SK-N-SH (cell line): ENCODE data around the gene GPN2. TPM values are rescaled to one million over a fixed set of nuclear protein-coding genes. Genes with fewer than 3 reads are reported as not detected.

Experiments used
- CTCF ChIA-PET: fragments of 300-600, 350-600 bp; formaldehyde crosslinking; extraction: SDS; loops from one replicate; lab custom pipeline; 2021; lab: Yijun Ruan, JAX
- POLR2A ChIA-PET: fragments of 350-600 bp; sonication (Branson Sonifier 250); formaldehyde crosslinking; extraction: SDS; loops from one replicate; lab custom pipeline; 2020; ENCODE audit warnings: antibody characterized with exemption, inconsistent platforms; lab: Yijun Ruan, JAX
- DNase-seq: peaks from one replicate; pipeline ENCODE4 v3.0.0; 2012
- H2AFZ ChIP-seq: fragments of 200-600 bp; sonication (generic); 2 replicates; pipeline ENCODE4 v1.8.1; 2016; ENCODE audit warnings: antibody characterized with exemption, mild to moderate bottlenecking, low read depth
- H3F3A ChIP-seq: fragments of 200-600 bp; sonication (generic); replicated peaks from 2 replicates; pipeline ENCODE3; 2016; ENCODE audit warnings: antibody characterized with exemption, mild to moderate bottlenecking; ENCODE audit not compliant: insufficient read depth
- H3K27ac ChIP-seq, 2 experiments: fragments of 200-500 bp in 1 of 2; fragments of 200-600 bp in 1 of 2; sonication (Bioruptor generic) in 1 of 2; sonication (generic), shearing (Covaris generic) in 1 of 2; 2 replicates each; pipeline versions ENCODE4 v1.5.1 to v1.6.1; 2014 to 2016; ENCODE audit warnings: low read depth in 2 of 2, inconsistent platforms in 1 of 2, low read length in 1 of 2, mild to moderate bottlenecking in 1 of 2, mixed read lengths in 1 of 2
- H3K27me3 ChIP-seq: fragments of 200-600 bp; sonication (generic), shearing (Covaris generic); 2 replicates; pipeline ENCODE4 v1.6.1; 2016; ENCODE audit warnings: mixed run types; ENCODE audit not compliant: insufficient read depth
- H3K36me3 ChIP-seq, 2 experiments: fragments of 200-500 bp in 1 of 2; fragments of 200-600 bp in 1 of 2; sonication (Bioruptor generic) in 1 of 2; sonication (generic) in 1 of 2; replicated peaks in 1 of 2; 2 replicates each; pipeline versions ENCODE3 to v1.5.1; 2014 to 2016; ENCODE audit warnings: low read length in 1 of 2, mild to moderate bottlenecking in 1 of 2; ENCODE audit not compliant: insufficient read depth in 2 of 2, control insufficient read depth in 1 of 2
- H3K4me1 ChIP-seq, 2 experiments: fragments of 200-500 bp in 1 of 2; fragments of 200-600 bp in 1 of 2; sonication (Bioruptor generic) in 1 of 2; sonication (generic), shearing (Covaris generic) in 1 of 2; 2 replicates each; pipeline versions ENCODE4 v1.5.1 to v1.6.1; 2014 to 2016; ENCODE audit warnings: low read depth in 1 of 2, low read length in 1 of 2, mixed run types in 1 of 2; ENCODE audit not compliant: insufficient read depth in 2 of 2, control insufficient read depth in 1 of 2
- H3K4me2 ChIP-seq: fragments of 200-600 bp; sonication (generic), shearing (Covaris generic); 2 replicates; pipeline ENCODE4 v1.6.1; 2017; ENCODE audit warnings: mixed run types
- H3K4me3 ChIP-seq, 2 experiments: fragments of 200-500 bp in 1 of 2; fragments of 200-600 bp in 1 of 2; sonication (Bioruptor generic) in 1 of 2; sonication (generic), shearing (Covaris generic) in 1 of 2; 2 replicates each; pipeline versions ENCODE4 v1.5.1 to v1.8.1; 2014 to 2016; ENCODE audit warnings: low read depth in 2 of 2, inconsistent platforms in 1 of 2, low read length in 1 of 2, mild to moderate bottlenecking in 1 of 2, mixed read lengths in 1 of 2, moderate library complexity in 1 of 2
- H3K79me2 ChIP-seq: fragments of 200-600 bp; sonication (generic); 2 replicates; pipeline ENCODE4 v1.8.1; 2017; ENCODE audit warnings: mild to moderate bottlenecking; ENCODE audit not compliant: insufficient read depth
- H3K9ac ChIP-seq: fragments of 200-600 bp; sonication (generic); 2 replicates; pipeline ENCODE4 v1.6.1; 2017; ENCODE audit warnings: mixed run types
- H3K9me2 ChIP-seq: fragments of 200-600 bp; sonication (generic); 2 replicates; pipeline ENCODE4 v1.6.1; 2017; ENCODE audit warnings: mixed run types
- H3K9me3 ChIP-seq: fragments of 200-600 bp; sonication (generic); 2 replicates; pipeline ENCODE4 v1.6.1; 2017; ENCODE audit warnings: mixed run types, mild to moderate bottlenecking, moderate library complexity
- H4K20me1 ChIP-seq: fragments of 200-600 bp; sonication (generic); 2 replicates; pipeline ENCODE4 v1.6.1; 2017; ENCODE audit warnings: mild to moderate bottlenecking, mixed run types; ENCODE audit not compliant: insufficient read depth
- CHD2 ChIP-seq: fragments of 150-350 bp; IDR thresholded peaks from 2 replicates; pipeline ENCODE4 v1.6.1; 2018; ENCODE audit warnings: low read length; ENCODE audit not compliant: partially characterized antibody
- ELF1 ChIP-seq: IDR thresholded peaks from 2 replicates; pipeline ENCODE4 v1.4.0; 2012
- EP300 ChIP-seq, 2 experiments: IDR thresholded peaks; 2 replicates each; pipeline versions ENCODE4 v1.4.0 to v1.6.1; 2012; ENCODE audit warnings: borderline replicate concordance in 1 of 2, low read depth in 1 of 2, low read length in 1 of 2
- FOSL2 ChIP-seq: IDR thresholded peaks from 2 replicates; pipeline ENCODE4 v1.4.0; 2012; ENCODE audit warnings: low read depth, mild to moderate bottlenecking, moderate library complexity, borderline replicate concordance
- FOXM1 ChIP-seq: IDR thresholded peaks from 2 replicates; pipeline ENCODE4 v1.4.0; 2012; ENCODE audit warnings: low read depth, mild to moderate bottlenecking
- GABPA ChIP-seq: IDR thresholded peaks from 2 replicates; pipeline ENCODE4 v1.4.0; 2012; ENCODE audit warnings: low read depth, mild to moderate bottlenecking
- GATA2 ChIP-seq: sonication (generic); formaldehyde crosslinking; IDR thresholded peaks from 2 replicates; pipeline ENCODE4 v1.5.0; 2020; ENCODE audit warnings: mild to moderate bottlenecking, missing genetic modification reagents
- JUND ChIP-seq: IDR thresholded peaks from 2 replicates; pipeline ENCODE4 v1.4.0; 2012
- MAX ChIP-seq: IDR thresholded peaks from 2 replicates; pipeline ENCODE4 v1.4.0; 2012; ENCODE audit warnings: low read depth
- MEF2A ChIP-seq: IDR thresholded peaks from 2 replicates; pipeline ENCODE4 v1.4.0; 2012; ENCODE audit warnings: low read depth, borderline replicate concordance
- MXI1 ChIP-seq: IDR thresholded peaks from 2 replicates; pipeline ENCODE4 v1.6.1; 2012; ENCODE audit warnings: mild to moderate bottlenecking, low read depth, low read length, improper control_type of control experiment
- NFIC ChIP-seq: IDR thresholded peaks from 2 replicates; pipeline ENCODE4 v1.4.0; 2012; ENCODE audit warnings: borderline replicate concordance
- NRF1 ChIP-seq: IDR thresholded peaks from 2 replicates; pipeline ENCODE4 v1.6.1; 2012; ENCODE audit warnings: low read depth, mild to moderate bottlenecking, low read length
- PBX3 ChIP-seq: IDR thresholded peaks from 2 replicates; pipeline ENCODE4; 2012
- POLR2AphosphoS5 ChIP-seq: IDR thresholded peaks from 2 replicates; pipeline ENCODE4 v1.6.1; 2012; ENCODE audit warnings: low read depth, low read length
- RAD21 ChIP-seq: IDR thresholded peaks from 2 replicates; pipeline ENCODE4 v1.6.1; 2012; ENCODE audit warnings: mild to moderate bottlenecking, low read length
- SMC3 ChIP-seq: IDR thresholded peaks from 2 replicates; pipeline ENCODE4 v1.6.1; 2012; ENCODE audit warnings: low read depth, low read length, improper control_type of control experiment
- TAF1 ChIP-seq: IDR thresholded peaks from 2 replicates; pipeline ENCODE4 v1.6.1; 2012; ENCODE audit warnings: low read depth, mild to moderate bottlenecking, low read length, moderate library complexity, borderline replicate concordance
- TCF12 ChIP-seq: IDR thresholded peaks from 2 replicates; pipeline ENCODE4 v1.4.0; 2012
- USF2 ChIP-seq: fragments of 150-350 bp; IDR thresholded peaks from 2 replicates; pipeline ENCODE4 v1.6.1; 2017; ENCODE audit warnings: antibody characterized with exemption, low read length, low read depth, borderline replicate concordance
- WGBS: methylation state at CpG from one replicate; pipeline ENCODE4 v1.1.6; 2017; ENCODE audit warnings: low lambda C conversion rate; 5-methylcytosine and 5-hydroxymethylcytosine counted together
- polyA plus RNA-seq, 3 experiments: library from polyadenylated mRNA; depleted of rRNA; stranded (reverse); fragments of >200 nt; gene quantifications; 2 replicates each; pipeline ENCODE4 v1.2.3, GENCODE V29; 2012
- TF ChIP-seq, protein P1 (sequence below): IDR thresholded peaks from 2 replicates; pipeline ENCODE4 v1.4.0; 2012; ENCODE audit warnings: low read depth, borderline replicate concordance
- TF ChIP-seq, protein P2 (sequence below): IDR thresholded peaks from 2 replicates; pipeline ENCODE4 v1.6.1; 2012; ENCODE audit warnings: mild to moderate bottlenecking, low read depth, low read length, moderate library complexity
- TF ChIP-seq, protein P3 (sequence below): fragments of 150-350 bp; IDR thresholded peaks from 2 replicates; pipeline ENCODE4 v1.6.1; 2016; ENCODE audit warnings: mild to moderate bottlenecking, low read depth, low read length

GPN2 gene
- 20.6 and 24.0 TPM in 2 replicates for polyA plus RNA-seq (2012; rRNA removed)
- polyA plus RNA-seq (2012; cell fraction: cytosol; rRNA removed), result 12.4 and 12.8 TPM in 2 replicates
- polyA plus RNA-seq (2012; cell fraction: nucleus; rRNA removed), result 52.1 and 56.1 TPM in 2 replicates

DNA sequence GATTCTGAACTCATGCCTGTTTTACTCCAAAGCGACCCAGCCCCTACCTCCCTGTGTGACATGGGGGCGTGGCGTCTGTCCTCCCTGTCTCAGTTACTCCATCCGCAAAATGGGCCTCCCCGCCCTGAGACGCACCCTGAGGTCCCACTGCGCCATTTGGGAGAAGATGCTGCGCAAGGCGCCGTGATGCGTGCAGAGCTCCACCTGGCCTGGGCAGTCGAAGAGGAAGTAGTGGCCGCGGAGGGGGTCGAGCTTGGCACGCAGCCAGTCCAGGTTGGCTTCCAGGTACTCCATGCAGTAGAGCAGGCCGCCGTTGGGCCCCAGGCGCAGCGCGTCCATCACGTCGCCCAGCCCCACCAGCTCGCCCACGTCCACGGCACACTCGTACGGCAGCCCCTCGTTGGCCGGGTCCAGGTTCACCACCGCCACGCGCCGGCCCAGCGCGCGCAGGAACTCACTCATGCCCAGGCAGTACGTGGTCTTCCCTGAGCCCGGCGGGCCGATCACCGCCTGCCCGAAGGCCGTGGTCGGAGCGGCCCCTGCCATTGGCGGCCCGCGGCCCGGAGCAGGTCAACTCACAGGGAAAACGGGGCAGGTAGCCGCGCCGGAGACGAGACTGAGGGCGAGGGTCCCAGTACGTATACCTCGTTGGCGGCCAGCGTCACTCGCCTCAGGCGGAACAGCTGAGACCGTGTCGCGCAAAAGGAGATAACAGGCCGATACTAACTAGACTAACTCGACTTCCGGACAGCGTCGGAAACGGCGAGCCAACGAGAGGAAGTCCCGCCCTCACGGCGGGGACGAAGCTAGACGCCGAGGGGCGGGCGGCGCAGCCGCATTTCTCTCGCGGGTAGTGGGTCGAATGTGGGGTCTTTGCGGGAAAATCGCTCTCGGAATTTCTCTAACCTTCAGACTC lies at the start of gene GPN2:
TSS of gene GPN2 (minus strand) at position 733 of the 916 bp plus-strand sequence. CDS start at position 546, 187 bp downstream.
- H3K4me3 ChIP-seq, result peak within 1 kb of the TSS; percentile 87 to 95
- TF ChIP-seq FOXM1 (no peak), MXI1 (peak; percentile 68), NFIC (no peak), POLR2AphosphoS5 (peak; percentile 95), TAF1 (peak; percentile 80), ELF1 (peak; percentile 77), EP300 (IDR thresholded peaks at IDR 0.05; ENCODE audit: borderline replicate concordance in 1 of 2, low read depth in 1 of 2, low read length in 1 of 2) (no peak), NRF1 (peak; percentile 62), SMC3 (no peak), JUND (no peak), RAD21 (no peak), TCF12 (no peak), GABPA (peak; percentile 93), CHD2 (peak; percentile 79), GATA2 (CRISPR knock-in tag) (peak; percentile 86), USF2 (no peak), MAX (peak; percentile 55; the same call in 1 of the 2 replicates), MEF2A (no peak), PBX3 (peak; percentile 41; the same call in 1 of the 2 replicates), FOSL2 (no peak)
- TF ChIP-seq, protein P1, sequence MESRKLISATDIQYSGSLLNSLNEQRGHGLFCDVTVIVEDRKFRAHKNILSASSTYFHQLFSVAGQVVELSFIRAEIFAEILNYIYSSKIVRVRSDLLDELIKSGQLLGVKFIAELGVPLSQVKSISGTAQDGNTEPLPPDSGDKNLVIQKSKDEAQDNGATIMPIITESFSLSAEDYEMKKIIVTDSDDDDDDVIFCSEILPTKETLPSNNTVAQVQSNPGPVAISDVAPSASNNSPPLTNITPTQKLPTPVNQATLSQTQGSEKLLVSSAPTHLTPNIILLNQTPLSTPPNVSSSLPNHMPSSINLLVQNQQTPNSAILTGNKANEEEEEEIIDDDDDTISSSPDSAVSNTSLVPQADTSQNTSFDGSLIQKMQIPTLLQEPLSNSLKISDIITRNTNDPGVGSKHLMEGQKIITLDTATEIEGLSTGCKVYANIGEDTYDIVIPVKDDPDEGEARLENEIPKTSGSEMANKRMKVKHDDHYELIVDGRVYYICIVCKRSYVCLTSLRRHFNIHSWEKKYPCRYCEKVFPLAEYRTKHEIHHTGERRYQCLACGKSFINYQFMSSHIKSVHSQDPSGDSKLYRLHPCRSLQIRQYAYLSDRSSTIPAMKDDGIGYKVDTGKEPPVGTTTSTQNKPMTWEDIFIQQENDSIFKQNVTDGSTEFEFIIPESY, result peak; percentile 65; the same call in 1 of the 2 replicates
- TF ChIP-seq, protein P2, sequence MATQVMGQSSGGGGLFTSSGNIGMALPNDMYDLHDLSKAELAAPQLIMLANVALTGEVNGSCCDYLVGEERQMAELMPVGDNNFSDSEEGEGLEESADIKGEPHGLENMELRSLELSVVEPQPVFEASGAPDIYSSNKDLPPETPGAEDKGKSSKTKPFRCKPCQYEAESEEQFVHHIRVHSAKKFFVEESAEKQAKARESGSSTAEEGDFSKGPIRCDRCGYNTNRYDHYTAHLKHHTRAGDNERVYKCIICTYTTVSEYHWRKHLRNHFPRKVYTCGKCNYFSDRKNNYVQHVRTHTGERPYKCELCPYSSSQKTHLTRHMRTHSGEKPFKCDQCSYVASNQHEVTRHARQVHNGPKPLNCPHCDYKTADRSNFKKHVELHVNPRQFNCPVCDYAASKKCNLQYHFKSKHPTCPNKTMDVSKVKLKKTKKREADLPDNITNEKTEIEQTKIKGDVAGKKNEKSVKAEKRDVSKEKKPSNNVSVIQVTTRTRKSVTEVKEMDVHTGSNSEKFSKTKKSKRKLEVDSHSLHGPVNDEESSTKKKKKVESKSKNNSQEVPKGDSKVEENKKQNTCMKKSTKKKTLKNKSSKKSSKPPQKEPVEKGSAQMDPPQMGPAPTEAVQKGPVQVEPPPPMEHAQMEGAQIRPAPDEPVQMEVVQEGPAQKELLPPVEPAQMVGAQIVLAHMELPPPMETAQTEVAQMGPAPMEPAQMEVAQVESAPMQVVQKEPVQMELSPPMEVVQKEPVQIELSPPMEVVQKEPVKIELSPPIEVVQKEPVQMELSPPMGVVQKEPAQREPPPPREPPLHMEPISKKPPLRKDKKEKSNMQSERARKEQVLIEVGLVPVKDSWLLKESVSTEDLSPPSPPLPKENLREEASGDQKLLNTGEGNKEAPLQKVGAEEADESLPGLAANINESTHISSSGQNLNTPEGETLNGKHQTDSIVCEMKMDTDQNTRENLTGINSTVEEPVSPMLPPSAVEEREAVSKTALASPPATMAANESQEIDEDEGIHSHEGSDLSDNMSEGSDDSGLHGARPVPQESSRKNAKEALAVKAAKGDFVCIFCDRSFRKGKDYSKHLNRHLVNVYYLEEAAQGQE, result no peak
- TF ChIP-seq, protein P3, sequence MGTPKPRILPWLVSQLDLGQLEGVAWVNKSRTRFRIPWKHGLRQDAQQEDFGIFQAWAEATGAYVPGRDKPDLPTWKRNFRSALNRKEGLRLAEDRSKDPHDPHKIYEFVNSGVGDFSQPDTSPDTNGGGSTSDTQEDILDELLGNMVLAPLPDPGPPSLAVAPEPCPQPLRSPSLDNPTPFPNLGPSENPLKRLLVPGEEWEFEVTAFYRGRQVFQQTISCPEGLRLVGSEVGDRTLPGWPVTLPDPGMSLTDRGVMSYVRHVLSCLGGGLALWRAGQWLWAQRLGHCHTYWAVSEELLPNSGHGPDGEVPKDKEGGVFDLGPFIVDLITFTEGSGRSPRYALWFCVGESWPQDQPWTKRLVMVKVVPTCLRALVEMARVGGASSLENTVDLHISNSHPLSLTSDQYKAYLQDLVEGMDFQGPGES, result no peak
- 2% methylated on average over 17 of the region's 89 CpGs for WGBS
- no peaks in the 10 kb centered on the region for H3K9me3 ChIP-seq
- no peaks in the 10 kb centered on the region for H3K27me3 ChIP-seq
- peaks cover 44 to 48% of the 10 kb centered on the region in 2 experiments for H3K36me3 ChIP-seq
- peak within 1 kb of the TSS; percentile 91 for H3K9ac ChIP-seq
- H4K20me1 ChIP-seq, result no peaks in the 10 kb centered on the region; the same call in 1 of the 2 replicates
- no peaks in the 10 kb centered on the region for H3K9me2 ChIP-seq
- peaks cover 13% of the 10 kb centered on the region for H3F3A ChIP-seq
- ChIA-PET POLR2A (interaction anchor here (0.9 to 1.9 kb wide), 7 partner anchors 10 to 458 kb away, joined by 3 to 17 read pairs (median 4); partner anchors contain the start of genes DHDDS, GPATCH3 and NUDC), CTCF (interaction anchor here (0.8 to 2.0 kb wide), 5 partner anchors 11 to 288 kb away, joined by 3 to 9 read pairs (median 3); partner anchors contain the start of genes GPATCH3 and NUDC)
- H3K27ac ChIP-seq, result peak within 1 kb of the TSS; percentile 84 to 88
- peak within 1 kb of the TSS; percentile 97 for H3K4me2 ChIP-seq
- peaks cover 0 to 16% of the 10 kb centered on the region in 2 experiments; a peak in 2 of 4 replicates for H3K4me1 ChIP-seq
- H2AFZ ChIP-seq, result peak within 1 kb of the TSS; percentile 95; the same call in 1 of the 2 replicates
- peak; percentile 93 for DNase-seq
- peaks cover 40% of the 10 kb centered on the region for H3K79me2 ChIP-seq
